Right lobe of liver (tissue), 4 donors: ENCODE data around the gene HTR5A.

Experiments
- POLR2A ChIP-seq: fragments of 450-650 bp; IDR thresholded peaks from one replicate; pipeline ENCODE4 v1.6.1; 2017; ENCODE audit warnings: antibody characterized with exemption, mild to moderate bottlenecking
- TF ChIP-seq, protein P1 (sequence below), 4 donors: fragments of 200-600 bp in 3 of 4; fragments of 450-650 bp in 1 of 4; IDR thresholded peaks; one replicate each; pipeline versions ENCODE4 v1.5.1 to v1.8.0; 2016 to 2022; ENCODE audit warnings: antibody characterized with exemption in 4 of 4, mild to moderate bottlenecking in 2 of 4
- donor health status: DM: no; HTN: no; CAD: no.
- donor health status: DM: no; HTN: no; CAD: no.
- donor health status: DM: no; HTN: yes; CAD: no.

DNA sequence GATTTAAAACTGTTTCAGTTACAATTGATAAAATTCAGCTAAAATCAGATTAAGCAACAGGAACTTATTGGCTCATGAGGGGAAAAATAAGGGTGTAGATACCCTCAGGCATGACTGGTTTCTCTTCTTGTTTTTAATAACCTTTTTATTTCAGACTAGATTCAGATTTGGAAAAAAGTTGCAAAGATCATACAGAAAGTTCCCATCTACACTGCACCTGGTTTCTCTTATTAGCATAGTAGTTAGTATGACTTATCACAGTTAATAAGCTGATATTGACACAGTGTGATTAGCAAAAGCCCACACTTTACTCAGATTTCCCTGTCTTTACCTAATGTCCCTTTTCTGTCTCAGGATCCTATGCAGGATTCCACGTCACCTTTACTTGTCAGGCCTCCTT is 53.3 kb downstream of the HTR5A start:
- TF ChIP-seq, protein P1, sequence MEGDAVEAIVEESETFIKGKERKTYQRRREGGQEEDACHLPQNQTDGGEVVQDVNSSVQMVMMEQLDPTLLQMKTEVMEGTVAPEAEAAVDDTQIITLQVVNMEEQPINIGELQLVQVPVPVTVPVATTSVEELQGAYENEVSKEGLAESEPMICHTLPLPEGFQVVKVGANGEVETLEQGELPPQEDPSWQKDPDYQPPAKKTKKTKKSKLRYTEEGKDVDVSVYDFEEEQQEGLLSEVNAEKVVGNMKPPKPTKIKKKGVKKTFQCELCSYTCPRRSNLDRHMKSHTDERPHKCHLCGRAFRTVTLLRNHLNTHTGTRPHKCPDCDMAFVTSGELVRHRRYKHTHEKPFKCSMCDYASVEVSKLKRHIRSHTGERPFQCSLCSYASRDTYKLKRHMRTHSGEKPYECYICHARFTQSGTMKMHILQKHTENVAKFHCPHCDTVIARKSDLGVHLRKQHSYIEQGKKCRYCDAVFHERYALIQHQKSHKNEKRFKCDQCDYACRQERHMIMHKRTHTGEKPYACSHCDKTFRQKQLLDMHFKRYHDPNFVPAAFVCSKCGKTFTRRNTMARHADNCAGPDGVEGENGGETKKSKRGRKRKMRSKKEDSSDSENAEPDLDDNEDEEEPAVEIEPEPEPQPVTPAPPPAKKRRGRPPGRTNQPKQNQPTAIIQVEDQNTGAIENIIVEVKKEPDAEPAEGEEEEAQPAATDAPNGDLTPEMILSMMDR (IDR thresholded peaks at IDR 0.05): no peak
- no peak for TF ChIP-seq POLR2A
